HUES64 (cell line): ENCODE results near the gene RIMS3. TPM values are rescaled to one million over a fixed set of nuclear protein-coding genes. Genes with fewer than 3 reads are reported as not detected.

ENCODE experiments used
- H3K27ac ChIP-seq: 2 replicates; pipeline ENCODE4 v1.7.0; 2013; ENCODE audit warnings: low read depth, low read length, inconsistent platforms
- H3K27me3 ChIP-seq: 2 replicates; pipeline ENCODE4 v1.6.1; 2013; ENCODE audit warnings: mild to moderate bottlenecking, low read length; ENCODE audit not compliant: insufficient read depth
- H3K36me3 ChIP-seq: 2 replicates; pipeline ENCODE4 v1.6.1; 2013; ENCODE audit warnings: mild to moderate bottlenecking, low read length; ENCODE audit not compliant: insufficient read depth
- H3K4me1 ChIP-seq: 2 replicates; pipeline ENCODE4 v1.6.1; 2013; ENCODE audit warnings: mild to moderate bottlenecking, low read length, moderate library complexity; ENCODE audit not compliant: insufficient read depth
- H3K4me3 ChIP-seq: 2 replicates; pipeline ENCODE4 v1.5.1; 2013; ENCODE audit warnings: mild to moderate bottlenecking, low read length, moderate library complexity
- H3K9ac ChIP-seq: 2 replicates; pipeline ENCODE4 v1.6.1; 2013; ENCODE audit warnings: mild to moderate bottlenecking, low read depth, low read length
- H3K9me3 ChIP-seq: 2 replicates; pipeline ENCODE4 v1.6.1; 2013; ENCODE audit warnings: low read depth, low read length; ENCODE audit not compliant: insufficient read depth
- WGBS: fragments of 150-250, 120-280 bp; methylation state at CpG from one replicate; pipeline ENCODE4 v1.1.7; 2013; ENCODE audit warnings: missing lambda C conversion rate; 5-methylcytosine and 5-hydroxymethylcytosine counted together
- polyA plus RNA-seq, 2 experiments: library from polyadenylated mRNA; stranded (reverse); fragments of 50-300 nt; gene quantifications; one replicate each; pipeline ENCODE4 v1.2.3, GENCODE V29; 2013

Gene RIMS3
- polyA plus RNA-seq (2013, experiment 1 of 2), result 7.3 TPM
- polyA plus RNA-seq (2013, experiment 2 of 2), result 11.2 TPM

GRCh38 chr1:40665335-40666171 is at the start of gene RIMS3:
TSS of gene RIMS3 (minus strand) at chr1:40665682. CDS start at chr1:40641925, 23,757 bp downstream.
- peaks cover 32% of the 10 kb centered on the region for H3K4me1 ChIP-seq
- WGBS, result 1% methylated on average over 58 of the region's 59 CpGs
- H3K9me3 ChIP-seq, result no peaks in the 10 kb centered on the region
- H3K4me3 ChIP-seq, result peak within 1 kb of the TSS; percentile 72
- H3K27me3 ChIP-seq, result no peaks in the 10 kb centered on the region
- H3K27ac ChIP-seq, result no peak within 1 kb of the TSS
- peak within 1 kb of the TSS; percentile 51; the same call in 1 of the 2 replicates for H3K9ac ChIP-seq
- H3K36me3 ChIP-seq, result no peaks in the 10 kb centered on the region

GRCh38 chr1:40712997-40713396 is 47.5 kb upstream of the RIMS3 start:
- H3K27me3 ChIP-seq, result no peaks in the 10 kb centered on the region
- H3K9me3 ChIP-seq, result no peaks in the 10 kb centered on the region
- no peak overlapping the region for H3K27ac ChIP-seq
- H3K36me3 ChIP-seq, result peaks cover 21% of the 10 kb centered on the region
- H3K9ac ChIP-seq, result no peak overlapping the region
- peaks cover 35% of the 10 kb centered on the region for H3K4me1 ChIP-seq
- H3K4me3 ChIP-seq, result no peak overlapping the region

- Histone ChIP-seq H3K9ac (no peak overlapping the region), H3K27me3 (no peaks in the 10 kb centered on the region), H3K4me1 (peaks cover 37% of the 10 kb centered on the region), H3K4me3 (no peak overlapping the region), H3K9me3 (no peaks in the 10 kb centered on the region), H3K36me3 (peaks cover 21% of the 10 kb centered on the region), H3K27ac (no peak overlapping the region)
- WGBS, result 87% methylated on average over 4 of the region's 5 CpGs
Measured at GRCh38 chr1:40712405-40712944, 47.0 kb upstream of the RIMS3 start.

GRCh38 chr1:40711465-40712404 is 46.3 kb upstream of the RIMS3 start:
- Histone ChIP-seq H3K9me3 (no peaks in the 10 kb centered on the region), H3K27me3 (no peaks in the 10 kb centered on the region), H3K9ac (peak overlapping the region; percentile 93; the same call in 1 of the 2 replicates), H3K27ac (peak overlapping the region; percentile 77), H3K4me3 (peak overlapping the region; percentile 71), H3K4me1 (peaks cover 37% of the 10 kb centered on the region), H3K36me3 (peaks cover 21% of the 10 kb centered on the region)
- WGBS, result 74% methylated on average over 2 of the region's 3 CpGs

GRCh38 chr1:40710581-40711315 is 45.3 kb upstream of the RIMS3 start:
- peak overlapping the region; percentile 93 for H3K9ac ChIP-seq
- H3K9me3 ChIP-seq, result no peaks in the 10 kb centered on the region
- H3K36me3 ChIP-seq, result peaks cover 19% of the 10 kb centered on the region
- peak overlapping the region; percentile 77 for H3K27ac ChIP-seq
- H3K4me1 ChIP-seq, result peaks cover 37% of the 10 kb centered on the region
- 22% methylated on average over 6 of the region's 7 CpGs for WGBS
- H3K27me3 ChIP-seq, result no peaks in the 10 kb centered on the region
- peak overlapping the region; percentile 71 for H3K4me3 ChIP-seq

GRCh38 chr1:40709802-40710278 is 44.4 kb upstream of the RIMS3 start:
- Histone ChIP-seq H3K27ac (peak overlapping the region; percentile 77), H3K9me3 (no peaks in the 10 kb centered on the region), H3K4me1 (peaks cover 43% of the 10 kb centered on the region), H3K27me3 (no peaks in the 10 kb centered on the region), H3K9ac (peak overlapping the region; percentile 93), H3K36me3 (peaks cover 16% of the 10 kb centered on the region), H3K4me3 (peak overlapping the region; percentile 71)
- WGBS, result 20% methylated on average over 3 of the region's 3 CpGs

- H3K9me3 ChIP-seq, result no peaks in the 10 kb centered on the region
- no peaks in the 10 kb centered on the region for H3K27me3 ChIP-seq
- WGBS, result under 1% methylated on average over 10 of the region's 10 CpGs
- H3K4me1 ChIP-seq, result peaks cover 49% of the 10 kb centered on the region
- peaks cover 16% of the 10 kb centered on the region for H3K36me3 ChIP-seq
- H3K4me3 ChIP-seq, result peak overlapping the region; percentile 71
- peak overlapping the region; percentile 93 for H3K9ac ChIP-seq
- peak overlapping the region; percentile 77 for H3K27ac ChIP-seq
Measured at GRCh38 chr1:40709100-40709801, 43.8 kb upstream of the RIMS3 start.

- Histone ChIP-seq H3K9me3 (no peaks in the 10 kb centered on the region), H3K4me1 (peaks cover 49% of the 10 kb centered on the region), H3K9ac (peak overlapping the region; percentile 93)
Measured at GRCh38 chr1:40708750-40709099, 43.2 kb upstream of the RIMS3 start.

GRCh38 chr1:40706626-40707025 is 41.1 kb upstream of the RIMS3 start:
- no peak overlapping the region for H3K4me3 ChIP-seq
- H3K9me3 ChIP-seq, result no peaks in the 10 kb centered on the region
- WGBS, result 93% methylated on average over 4 of the region's 4 CpGs
- H3K27ac ChIP-seq, result no peak overlapping the region
- H3K9ac ChIP-seq, result no peak overlapping the region
- no peaks in the 10 kb centered on the region for H3K36me3 ChIP-seq
- no peaks in the 10 kb centered on the region for H3K27me3 ChIP-seq
- H3K4me1 ChIP-seq, result peaks cover 39% of the 10 kb centered on the region

More at GRCh38 chr1:40708750-40709099, 43.2 kb upstream of the RIMS3 start:
- Histone ChIP-seq H3K36me3 (peaks cover 10% of the 10 kb centered on the region), H3K27me3 (no peaks in the 10 kb centered on the region), H3K27ac (peak overlapping the region; percentile 77), H3K4me3 (peak overlapping the region; percentile 71)
- WGBS, result 5% methylated on average over 3 of the region's 3 CpGs
